Glomerular visceral epithelial cell (primary cell): ENCODE results near the gene CNTNAP3.
"Not testable (repeated sequence)": the region's sequence is repeated elsewhere in the genome, so short reads cannot be mapped to it uniquely, and the experiment has no call there.

Experiments
- DNase-seq: peaks from one replicate; pipeline ENCODE4 v3.0.0-alpha.2; 2016; ENCODE audit errors: extremely low spot score

The CNTNAP3 gene

DNA sequence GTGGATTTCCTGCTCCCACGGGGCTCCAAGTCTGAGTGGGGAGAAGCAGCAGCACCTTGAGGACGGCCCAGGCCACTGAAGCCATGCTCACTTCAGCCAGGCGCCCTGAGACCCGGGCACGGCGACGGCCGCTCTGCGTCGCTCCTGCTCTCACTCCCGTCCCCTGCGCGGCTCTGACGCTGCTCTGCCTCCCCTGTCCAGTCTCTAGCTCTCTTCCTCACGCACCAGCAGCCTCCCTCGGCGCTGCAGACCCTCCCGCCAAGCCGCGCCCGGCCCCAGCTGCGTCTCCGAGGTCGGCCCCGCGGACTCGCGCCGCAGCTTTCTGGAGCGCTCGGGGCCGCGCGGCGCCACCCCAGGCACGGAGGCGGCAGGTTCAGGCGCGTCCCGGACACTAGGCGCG, at the start of gene CNTNAP3:
CNTNAP3 (minus strand) TSS at position 188 of the 400 bp plus-strand sequence; CDS start at position 85, 103 bp downstream.
- not testable (repeated sequence) for DNase-seq

DNA sequence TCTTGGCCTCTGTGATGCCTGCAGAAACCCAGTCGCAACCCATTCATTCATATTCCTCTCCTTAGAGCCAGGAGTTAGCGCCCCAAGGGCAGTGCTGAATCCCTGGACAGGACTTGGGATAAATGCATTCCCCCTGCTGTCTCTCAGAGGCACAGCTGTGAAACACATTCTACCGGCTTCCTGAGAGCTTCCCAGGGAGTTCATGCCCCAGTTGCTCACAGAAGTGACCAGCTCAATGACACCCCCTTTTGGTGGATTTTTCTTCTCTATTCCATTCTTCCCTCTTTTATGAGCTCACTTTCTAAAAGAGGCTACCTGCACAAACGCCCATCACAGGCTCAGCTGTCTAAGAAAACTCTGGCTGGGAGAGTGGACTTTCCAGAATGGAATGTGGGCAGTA, 8.0 kb downstream of the CNTNAP3 start:
- not testable (repeated sequence) for DNase-seq

DNA sequence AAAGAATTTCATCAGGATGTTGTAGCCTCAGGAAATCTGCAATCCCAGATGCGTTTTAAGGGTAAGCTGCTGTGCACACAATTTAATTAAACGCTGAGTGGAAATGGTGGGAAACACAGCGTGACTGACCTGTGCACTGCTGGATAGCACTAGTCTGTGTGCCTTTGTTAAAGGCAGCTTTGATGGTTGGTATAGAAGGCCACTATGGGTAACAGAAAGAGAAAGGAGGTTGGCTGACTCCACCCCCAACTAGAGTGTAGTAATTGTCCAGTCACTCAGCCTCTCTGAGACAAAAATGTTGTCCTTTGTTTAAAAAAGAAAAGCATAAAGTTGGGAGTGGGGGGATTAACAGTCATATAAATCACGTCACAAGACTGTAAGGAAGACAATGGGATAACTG, 45.5 kb downstream of the CNTNAP3 start:
- not testable (repeated sequence) for DNase-seq

DNA sequence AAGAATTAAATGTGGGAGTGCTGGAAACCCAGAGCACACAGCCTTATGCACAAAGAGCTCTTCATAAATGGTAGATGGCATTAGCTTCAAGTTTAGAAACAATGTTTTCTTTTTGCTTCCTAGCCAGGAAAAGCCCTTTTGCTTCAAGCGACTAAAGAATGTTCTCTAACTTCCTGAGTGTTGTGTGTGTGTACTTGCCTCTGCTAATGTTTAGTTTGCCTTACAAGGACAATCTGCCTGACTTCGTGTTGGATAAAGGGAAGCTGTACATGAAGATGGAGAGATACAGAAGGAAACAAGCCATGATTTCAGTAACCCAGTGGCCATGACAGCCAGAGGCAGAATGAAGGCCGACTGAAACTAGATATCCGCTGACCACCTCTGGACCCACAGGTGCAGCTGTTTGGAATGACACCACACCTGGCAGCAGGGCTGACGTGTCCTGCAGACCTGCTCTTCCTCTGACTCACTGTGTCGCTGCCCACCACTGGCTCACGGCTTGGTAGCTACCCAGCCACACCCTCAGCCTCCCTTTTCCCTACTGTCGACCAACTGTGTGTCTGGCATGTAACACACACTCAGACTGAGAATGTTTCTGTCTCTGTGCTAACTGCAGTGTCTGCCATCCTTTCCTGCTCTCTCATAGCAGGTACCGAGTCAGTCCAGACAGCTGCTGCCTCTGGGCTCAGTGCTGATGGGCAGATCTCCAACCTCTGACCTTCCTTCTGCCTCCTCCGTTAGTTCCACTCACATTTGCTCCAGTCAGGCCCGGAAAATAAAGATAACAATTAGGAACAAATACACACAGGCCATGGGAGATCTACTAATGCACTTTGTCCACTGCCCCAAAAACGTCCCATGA, 55.6 kb downstream of the CNTNAP3 start:
- not testable (repeated sequence) for DNase-seq

DNA sequence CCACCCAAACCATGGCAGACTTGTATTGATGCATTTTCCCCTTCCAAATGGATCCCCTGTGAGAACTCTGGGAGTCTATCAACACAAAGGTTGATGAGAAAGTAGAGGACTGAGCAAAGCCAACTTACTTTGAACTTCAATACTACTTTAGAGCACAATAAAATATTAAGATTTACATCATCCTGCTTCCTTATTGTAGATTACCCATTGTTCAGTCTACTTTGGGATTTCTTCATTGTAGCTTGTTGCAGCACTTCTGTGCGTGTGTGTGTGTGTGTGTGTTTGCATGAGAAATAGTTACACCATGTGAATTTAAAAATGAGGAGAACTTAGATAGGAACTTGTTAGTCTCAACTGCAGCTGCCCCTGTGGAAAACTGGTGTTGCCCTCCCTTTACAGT, 72.0 kb downstream of the CNTNAP3 start:
- not testable (repeated sequence) for DNase-seq

DNA sequence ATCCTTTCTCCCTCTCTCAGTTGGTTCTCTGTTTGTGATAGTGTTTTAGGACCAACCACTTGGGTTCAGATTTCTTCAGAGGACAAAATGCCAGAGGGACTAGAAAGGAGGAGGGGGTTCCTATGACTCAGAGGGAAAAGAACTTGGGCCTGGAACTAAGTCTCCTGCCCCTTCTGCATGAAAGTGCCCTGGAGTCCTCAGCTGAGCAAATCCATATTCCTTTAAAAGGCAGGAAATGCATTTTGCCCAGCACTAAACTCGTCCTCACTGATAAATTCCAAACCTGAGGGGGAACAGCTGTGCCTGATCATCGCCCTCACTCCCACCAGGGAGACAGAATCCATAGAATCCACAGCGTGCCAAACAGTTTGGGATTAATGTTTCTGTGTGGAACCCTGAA, 78.2 kb downstream of the CNTNAP3 start:
- DNase-seq, result not testable (repeated sequence)

DNA sequence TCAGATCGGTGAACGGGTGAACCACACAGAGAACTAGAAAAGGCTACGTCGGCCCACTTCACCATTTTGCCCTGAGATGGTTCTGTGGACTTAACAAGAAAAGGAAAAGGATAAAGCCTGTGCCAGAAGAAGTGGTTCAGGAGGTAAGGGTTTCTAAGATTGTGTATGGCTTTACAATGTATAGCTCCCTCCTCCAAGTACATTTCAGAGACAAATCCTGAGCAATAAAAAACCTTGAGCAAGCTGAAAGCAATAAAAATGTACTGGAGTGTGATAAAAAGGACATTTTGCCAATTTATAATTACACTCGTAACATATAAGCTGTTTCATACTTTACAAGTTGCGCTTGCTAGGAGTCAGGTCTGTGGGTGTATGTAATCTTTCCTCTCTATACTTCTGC, 81.3 kb downstream of the CNTNAP3 start:
- not testable (repeated sequence) for DNase-seq

DNA sequence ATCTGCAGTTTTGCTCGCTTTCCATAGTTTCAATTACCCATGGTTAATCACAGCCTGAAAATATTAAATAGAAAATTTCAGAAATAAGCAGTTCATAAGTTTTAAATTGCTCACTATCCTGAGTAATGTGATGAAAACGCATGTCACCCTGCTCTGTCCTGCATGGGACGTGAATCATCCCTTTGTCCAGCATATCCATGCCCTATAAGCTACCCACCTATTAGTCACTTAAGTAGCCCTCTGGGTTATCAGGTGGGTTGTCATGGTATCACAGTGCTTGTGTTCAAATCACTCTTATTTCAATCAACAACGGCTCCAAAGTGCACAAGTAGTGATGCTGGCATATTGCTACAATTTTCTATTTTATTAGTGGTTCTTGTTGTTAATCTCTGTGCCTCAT, 82.1 kb downstream of the CNTNAP3 start:
- not testable (repeated sequence) for DNase-seq

DNA sequence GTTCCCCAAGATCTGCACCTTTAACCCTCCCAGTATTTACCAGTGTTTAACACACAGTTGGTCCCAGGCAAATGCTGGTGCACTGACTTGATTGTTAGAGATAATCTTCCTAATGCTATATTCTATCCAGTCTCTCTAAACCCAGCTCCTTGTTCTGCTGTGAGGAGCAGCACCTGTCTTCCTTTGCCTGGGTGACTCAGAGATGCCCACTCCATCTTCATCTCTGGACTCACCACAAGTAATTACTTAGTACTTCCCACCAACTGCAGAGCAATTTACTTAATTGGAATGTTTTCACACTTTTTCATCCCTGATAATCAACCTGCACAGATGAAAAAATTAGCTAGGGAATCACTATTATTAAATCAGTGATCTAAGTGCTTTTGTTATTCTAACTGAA, 87.6 kb downstream of the CNTNAP3 start:
- DNase-seq, result not testable (repeated sequence)

DNA sequence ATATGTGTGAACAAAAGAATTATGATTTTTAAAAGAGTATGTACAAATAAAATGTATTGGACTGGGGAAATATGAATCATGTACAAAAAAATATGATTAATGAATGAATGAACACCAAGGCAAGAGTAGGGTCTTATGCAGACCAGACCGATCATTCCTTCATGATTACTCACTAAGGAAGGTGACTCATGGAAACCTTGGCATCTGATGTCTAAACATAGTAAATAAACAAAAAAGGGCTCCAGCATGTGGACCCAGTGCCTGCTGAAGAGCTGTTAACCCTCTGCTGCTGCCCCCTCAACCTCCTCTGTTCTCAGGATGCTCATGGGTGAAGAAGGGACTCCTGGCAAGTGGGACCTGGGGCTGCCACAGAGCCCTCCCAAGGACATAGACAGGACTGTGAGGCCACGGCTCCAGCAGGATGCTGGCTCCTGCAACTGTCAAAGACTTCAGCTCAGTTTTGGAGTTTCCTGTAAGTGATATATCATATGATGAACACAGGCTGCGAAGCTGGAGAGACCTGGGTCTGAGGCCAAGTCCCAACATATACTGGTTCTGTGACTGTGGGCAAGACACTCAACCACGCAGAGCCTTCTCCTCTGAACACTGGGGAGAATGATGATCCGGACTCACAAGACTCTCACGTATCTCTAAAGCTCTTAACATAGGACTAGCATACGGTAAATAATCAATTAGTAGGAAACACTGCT, 89.8 kb downstream of the CNTNAP3 start:
- DNase-seq, result not testable (repeated sequence)

DNA sequence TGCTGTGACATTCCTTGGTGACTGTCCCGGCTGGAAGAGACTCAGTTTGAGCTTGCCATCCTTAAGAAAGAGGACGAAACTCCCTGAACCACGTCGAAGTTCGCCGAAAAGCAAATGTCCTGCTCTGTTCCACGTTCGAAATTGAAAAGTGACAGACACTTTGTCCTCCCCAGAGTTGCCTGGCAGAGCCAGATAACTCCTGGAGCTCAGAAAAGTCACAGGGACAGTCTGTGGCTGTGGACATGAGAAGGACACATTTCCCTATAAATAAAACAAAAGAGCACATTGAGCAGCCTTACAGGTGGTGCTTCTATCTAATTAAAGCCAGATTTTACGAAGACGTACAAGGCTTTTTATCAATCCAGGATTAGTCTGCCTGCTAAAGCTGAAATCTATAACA, 116.6 kb downstream of the CNTNAP3 start:
- not testable (repeated sequence) for DNase-seq

DNA sequence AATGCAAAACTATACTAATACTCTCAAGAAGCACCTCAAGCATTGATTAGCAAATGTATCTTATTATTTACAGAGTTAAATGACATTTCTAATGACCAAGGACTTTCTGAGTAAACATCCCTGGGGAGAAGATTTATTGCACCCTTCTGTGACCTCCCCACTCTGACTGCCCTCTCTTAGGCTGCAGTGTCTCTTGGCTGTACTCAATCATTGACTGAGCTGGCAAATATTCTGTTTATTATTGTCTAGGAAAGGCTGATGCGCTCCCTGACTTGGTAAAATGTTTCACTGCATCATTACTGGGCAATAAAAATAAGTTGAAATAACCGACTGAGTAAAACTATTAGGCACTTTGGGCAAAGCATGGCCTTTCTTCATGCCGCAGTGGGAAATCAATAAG, 130.3 kb downstream of the CNTNAP3 start:
- not testable (repeated sequence) for DNase-seq

DNA sequence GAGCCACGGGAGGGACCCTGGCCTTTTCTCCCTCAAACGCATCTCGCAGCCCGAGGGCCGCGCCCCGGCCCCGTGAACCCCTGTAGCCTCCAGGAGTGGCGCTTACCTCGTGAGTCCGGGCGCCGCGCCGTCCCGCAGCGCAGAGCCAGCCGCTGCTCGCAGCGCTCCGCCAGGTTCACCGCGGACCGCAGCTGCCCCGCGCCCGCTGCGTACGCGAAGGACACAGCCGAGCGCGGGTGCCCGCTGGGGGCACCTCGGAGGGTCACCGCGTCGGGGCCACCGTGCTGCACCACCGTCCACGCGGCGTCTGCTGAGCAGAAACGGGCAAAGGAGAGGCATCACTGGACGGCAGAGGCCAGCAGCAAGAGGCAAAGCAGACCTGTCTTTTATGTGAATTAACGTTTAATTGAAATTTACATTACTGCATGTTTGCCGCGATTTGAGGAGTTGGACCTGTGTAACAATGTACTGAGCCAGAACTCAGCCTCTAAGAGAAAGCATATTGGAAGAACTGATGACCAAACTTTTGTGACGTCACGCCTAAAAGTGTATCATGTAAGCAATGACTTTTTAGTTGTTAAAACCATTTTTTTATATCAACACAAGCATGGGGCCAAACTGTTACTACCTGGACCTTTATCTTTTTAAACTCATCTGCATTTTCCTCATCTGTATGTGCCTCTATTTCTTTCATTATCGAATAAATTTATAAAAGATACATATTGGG, 155.0 kb downstream of the CNTNAP3 start:
- DNase-seq, result not testable (repeated sequence)

DNA sequence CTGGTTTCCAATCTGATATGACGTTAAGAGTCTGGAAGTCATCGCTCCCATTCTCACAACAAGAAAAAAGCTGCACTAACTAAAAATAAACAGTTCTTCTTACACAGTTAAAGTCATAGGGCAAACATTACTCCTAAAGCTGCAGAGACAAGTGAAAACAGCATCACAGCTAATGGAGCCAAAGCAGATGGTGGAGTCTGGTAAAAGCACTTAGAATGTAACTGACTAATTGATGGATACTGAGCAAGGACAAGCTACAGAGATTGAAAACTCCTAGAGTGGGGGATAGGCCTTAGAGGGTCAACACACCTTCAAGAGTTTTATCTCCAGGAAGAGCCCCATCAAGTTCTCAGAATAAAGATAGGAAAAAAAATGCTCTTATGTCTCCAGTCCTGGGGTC, 166.6 kb downstream of the CNTNAP3 start:
- not testable (repeated sequence) for DNase-seq

DNA sequence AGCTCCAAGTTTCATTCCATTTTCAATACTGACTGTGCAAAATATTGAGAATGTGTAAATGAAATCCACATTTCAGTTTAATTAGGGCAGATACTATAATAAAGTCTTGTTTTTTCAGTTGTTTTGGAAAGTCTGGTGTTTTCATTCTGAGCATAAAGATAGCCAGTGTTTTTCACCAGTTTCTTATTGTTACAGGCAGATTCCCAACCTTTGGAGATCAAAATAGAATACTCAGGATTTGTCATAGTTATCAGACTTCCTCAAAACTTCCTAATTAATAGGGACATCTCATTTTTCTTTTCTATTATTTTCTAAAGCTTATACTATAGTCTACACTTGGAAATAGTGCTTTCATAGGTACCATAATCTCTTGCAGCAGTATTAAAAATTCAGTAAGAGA, 176.2 kb downstream of the CNTNAP3 start:
- not testable (repeated sequence) for DNase-seq

DNA sequence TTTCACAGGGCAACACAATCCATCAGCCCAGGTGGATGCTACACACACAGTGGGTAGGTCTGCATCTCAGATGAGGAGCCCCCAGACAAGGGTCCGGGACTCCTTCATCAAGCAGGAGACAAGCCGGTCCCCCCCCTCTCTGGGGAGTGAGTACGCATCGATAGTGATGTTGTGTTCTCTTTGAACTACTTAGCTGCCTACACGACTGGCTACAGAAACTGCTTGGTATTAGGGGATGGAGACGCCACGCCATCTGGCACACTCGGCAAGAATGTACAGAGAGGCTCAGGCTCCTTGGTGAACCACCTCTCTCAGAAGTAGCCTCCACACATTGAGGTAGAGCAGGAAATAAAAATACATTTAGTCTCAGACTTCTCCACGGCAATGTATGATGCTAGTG, 179.8 kb downstream of the CNTNAP3 start:
- no peak for DNase-seq

DNA sequence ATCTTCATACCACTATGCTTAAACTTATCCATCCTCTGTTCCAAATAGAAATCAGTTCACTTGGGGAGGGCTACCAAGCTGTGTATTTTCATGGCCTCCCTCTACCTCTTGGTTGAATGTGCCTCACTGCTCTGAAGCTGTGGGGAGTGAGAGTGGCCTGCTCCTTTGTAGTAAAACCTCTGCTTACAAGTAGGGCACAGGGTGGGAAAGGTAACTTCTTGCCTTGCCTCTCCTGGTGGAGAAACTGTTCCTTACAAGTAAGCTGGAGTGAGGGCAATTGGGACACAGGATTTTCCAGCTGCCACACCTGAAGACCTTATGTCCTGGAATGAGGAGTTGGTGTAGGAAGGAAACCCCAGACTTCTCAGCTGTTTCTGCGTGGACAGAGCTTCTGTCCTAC, 190.8 kb downstream of the CNTNAP3 start:
- DNase-seq, result not testable (repeated sequence)

DNA sequence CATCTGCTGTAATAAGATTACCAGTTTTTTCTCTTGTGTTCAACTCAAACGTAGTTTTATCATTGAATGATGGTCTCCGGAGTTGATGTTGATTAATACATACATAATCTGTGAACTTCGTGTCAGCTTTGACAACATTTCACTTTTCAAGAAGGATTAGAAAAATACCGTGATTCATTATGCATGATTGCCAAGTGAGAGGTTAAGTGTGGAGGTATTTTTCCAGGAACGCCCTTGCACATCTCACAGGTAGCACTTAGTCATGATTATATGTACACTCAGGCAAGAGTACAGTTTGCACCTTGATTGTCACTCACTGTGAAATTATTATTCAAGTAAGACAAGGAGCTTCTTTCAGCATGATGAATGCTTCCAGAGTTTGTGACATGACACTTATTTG, 202.7 kb downstream of the CNTNAP3 start:
- not testable (repeated sequence) for DNase-seq

DNA sequence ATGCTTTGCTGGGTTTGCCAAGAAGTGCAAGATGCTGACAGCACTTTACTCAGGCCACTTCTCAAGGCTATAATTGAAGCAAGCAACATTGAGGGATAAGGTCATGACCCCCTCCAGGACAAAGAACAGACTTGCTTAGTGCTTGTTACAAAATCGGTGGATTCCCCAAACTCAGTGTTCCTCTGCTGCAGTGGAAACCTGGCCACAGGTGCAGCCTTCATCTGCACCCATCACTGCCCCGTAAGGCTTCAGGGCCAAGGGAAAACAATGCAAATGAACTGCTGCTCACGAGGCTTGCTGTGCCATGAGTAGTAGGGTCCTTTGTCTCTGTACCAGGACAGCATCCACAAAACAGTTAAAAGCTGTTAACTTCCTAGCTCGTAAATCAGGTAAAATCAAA, 205.4 kb downstream of the CNTNAP3 start:
- DNase-seq, result not testable (repeated sequence)

DNA sequence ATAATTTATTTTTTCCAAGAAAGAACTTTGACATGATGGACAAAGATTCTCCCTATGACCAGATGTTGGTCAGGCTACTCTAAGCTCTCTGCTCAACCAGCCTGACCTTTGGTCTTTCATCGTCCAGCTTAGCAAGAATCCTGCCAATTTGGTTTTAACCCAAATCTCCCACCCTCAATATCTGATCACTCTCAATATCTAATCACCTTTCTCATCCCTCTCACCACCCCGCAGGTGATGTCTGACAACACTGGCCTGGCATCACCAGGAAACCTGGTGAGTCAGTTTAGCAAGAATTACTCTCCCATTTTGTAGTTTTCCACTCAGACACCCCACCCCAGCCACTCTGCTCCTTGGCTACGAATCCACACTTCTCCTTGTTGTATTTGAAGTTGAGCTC, 207.9 kb downstream of the CNTNAP3 start:
- DNase-seq, result not testable (repeated sequence)

DNA sequence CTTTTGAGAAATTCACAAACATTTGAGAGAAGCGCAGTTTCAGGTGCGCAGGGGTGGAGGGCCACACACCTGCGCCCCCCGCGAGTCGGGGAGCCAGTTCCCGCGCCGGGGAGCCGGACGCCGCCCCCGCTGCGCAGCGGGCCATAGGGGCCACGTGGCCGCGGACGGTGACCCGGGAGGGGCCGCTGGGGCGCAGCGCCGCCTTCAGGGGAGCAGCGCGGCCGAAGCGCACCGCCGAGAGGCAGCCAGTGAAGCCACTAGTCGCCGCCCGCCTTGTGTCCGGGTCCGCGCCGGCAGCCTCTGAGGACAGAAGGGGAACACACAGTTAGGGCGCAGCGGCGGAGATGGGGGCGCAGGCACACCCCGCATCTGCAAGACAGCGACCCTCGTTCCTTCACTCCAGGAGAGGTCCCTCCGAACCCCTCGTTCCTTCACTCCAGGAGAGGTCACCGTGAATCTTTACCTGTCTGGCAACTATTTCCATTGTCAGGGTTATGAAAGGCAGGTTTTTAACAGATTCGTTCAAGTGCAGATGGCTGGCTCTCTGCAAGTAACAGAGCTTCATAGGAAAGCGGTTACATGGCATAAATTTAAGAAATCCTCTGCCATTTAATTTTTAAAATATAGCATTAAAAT, 209.2 kb downstream of the CNTNAP3 start:
- DNase-seq, result not testable (repeated sequence)

DNA sequence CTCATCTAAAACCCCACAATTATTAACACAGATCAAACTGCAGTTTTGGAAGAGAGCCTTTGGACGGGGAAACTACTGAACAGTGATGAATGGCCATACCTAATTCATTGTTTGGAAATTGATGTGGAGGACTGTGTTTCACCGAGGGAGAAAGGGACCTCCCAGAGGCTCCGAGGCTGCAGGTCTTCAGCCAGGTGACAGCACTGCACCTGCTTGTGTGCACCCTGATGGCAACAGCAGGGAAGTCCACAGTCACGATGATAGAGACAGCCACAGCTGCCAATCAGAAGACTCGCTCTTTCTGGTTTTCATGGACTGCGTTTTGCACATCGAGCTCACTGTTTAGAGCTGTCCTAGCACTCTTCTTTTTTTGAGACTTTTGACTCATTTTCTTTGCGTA, 214.4 kb downstream of the CNTNAP3 start:
- DNase-seq, result not testable (repeated sequence)
